Esophagus squamous epithelium (tissue), 5 donors: ENCODE results near the gene KLHL7. TPM values are rescaled to one million over a fixed set of nuclear protein-coding genes. Genes with fewer than 3 reads are reported as not detected.

Experiments
- DNase-seq: peaks from one replicate; lab custom pipeline; 2025; lab: John Stamatoyannopoulos, UW
- H3K27ac ChIP-seq, 4 donors: fragments of 200-600 bp; sonication (generic); one replicate each; pipeline ENCODE4 v1.5.1; 2016 to 2019; ENCODE audit warnings: mild to moderate bottlenecking in 1 of 4
- H3K27me3 ChIP-seq, 4 donors: fragments of 200-600 bp; sonication (generic); 1 replicate in 3 of 4; 2 replicates in 1 of 4; pipeline versions ENCODE4 v1.5.1 to v1.6.0; 2017 to 2021; ENCODE audit warnings: antibody characterized with exemption in 1 of 4
- H3K36me3 ChIP-seq, 3 donors: fragments of 200-600 bp; sonication (generic); one replicate each; pipeline ENCODE4 v1.5.1; 2016 to 2019
- H3K4me1 ChIP-seq, 3 donors: fragments of 200-600 bp; sonication (generic); one replicate each; pipeline ENCODE4 v1.5.1; 2017 to 2019
- H3K4me3 ChIP-seq, 4 donors: fragments of 200-600 bp; sonication (generic); 1 replicate in 3 of 4; 2 replicates in 1 of 4; pipeline ENCODE4 v1.5.1; 2016 to 2019; ENCODE audit warnings: mild to moderate bottlenecking in 2 of 4, moderate library complexity in 1 of 4
- H3K9me3 ChIP-seq, 3 donors: fragments of 200-600 bp; sonication (generic); one replicate each; pipeline ENCODE4 v1.5.1; 2016 to 2019
- POLR2A ChIP-seq, 4 donors: fragments of 450-650 bp; IDR thresholded peaks; one replicate each; pipeline ENCODE4 v1.6.1; 2017; ENCODE audit warnings: antibody characterized with exemption in 4 of 4, mild to moderate bottlenecking in 4 of 4, moderate library complexity in 3 of 4
- WGBS, 2 donors: methylation state at CpG; one replicate each; pipeline ENCODE4 v1.1.5; 2018; 5-methylcytosine and 5-hydroxymethylcytosine counted together
- intact Hi-C: fragments of 100-400 bp; cut with DNase I; formaldehyde crosslinking; loops from one replicate; pipeline ENCODE4 v1.15.0; 2022
- total RNA-seq, 4 donors: library from RNA; depleted of rRNA; stranded (reverse); fragments of >200 nt; gene quantifications; one replicate each; pipeline ENCODE4 v1.1.0, GENCODE V29; 2016
- TF ChIP-seq, protein P1 (sequence below), 6 experiments: fragments of 450-650 bp in 4 of 6; fragments of 200-600 bp in 2 of 6; sonication (generic) in 2 of 6; IDR thresholded peaks; one replicate each; pipeline ENCODE4 v1.5.1; 2016 to 2019; ENCODE audit warnings: antibody characterized with exemption in 6 of 6, mild to moderate bottlenecking in 4 of 6, moderate library complexity in 4 of 6
- donor health status: DM: yes; HTN: yes; CAD: no.

The KLHL7 gene
- total RNA-seq, 4 donors from 2014 or later: 16.3 to 26.9 (median 20.5) TPM

GRCh38 chr7:23114896-23115295 lies 9.3 kb downstream of the KLHL7 start:
- Histone ChIP-seq H3K36me3 (peaks cover 0 to 11% (median 0%) of the 10 kb centered on the region in 3 donors), H3K4me3 (no peak overlapping the region), H3K27me3 (no peaks in the 10 kb centered on the region), H3K4me1 (peaks cover 0 to 31% (median 0%) of the 10 kb centered on the region in 3 donors), H3K27ac (no peak overlapping the region), H3K9me3 (no peaks in the 10 kb centered on the region)
- TF ChIP-seq POLR2A (IDR thresholded peaks at IDR 0.05): no peak
- TF ChIP-seq, protein P1, sequence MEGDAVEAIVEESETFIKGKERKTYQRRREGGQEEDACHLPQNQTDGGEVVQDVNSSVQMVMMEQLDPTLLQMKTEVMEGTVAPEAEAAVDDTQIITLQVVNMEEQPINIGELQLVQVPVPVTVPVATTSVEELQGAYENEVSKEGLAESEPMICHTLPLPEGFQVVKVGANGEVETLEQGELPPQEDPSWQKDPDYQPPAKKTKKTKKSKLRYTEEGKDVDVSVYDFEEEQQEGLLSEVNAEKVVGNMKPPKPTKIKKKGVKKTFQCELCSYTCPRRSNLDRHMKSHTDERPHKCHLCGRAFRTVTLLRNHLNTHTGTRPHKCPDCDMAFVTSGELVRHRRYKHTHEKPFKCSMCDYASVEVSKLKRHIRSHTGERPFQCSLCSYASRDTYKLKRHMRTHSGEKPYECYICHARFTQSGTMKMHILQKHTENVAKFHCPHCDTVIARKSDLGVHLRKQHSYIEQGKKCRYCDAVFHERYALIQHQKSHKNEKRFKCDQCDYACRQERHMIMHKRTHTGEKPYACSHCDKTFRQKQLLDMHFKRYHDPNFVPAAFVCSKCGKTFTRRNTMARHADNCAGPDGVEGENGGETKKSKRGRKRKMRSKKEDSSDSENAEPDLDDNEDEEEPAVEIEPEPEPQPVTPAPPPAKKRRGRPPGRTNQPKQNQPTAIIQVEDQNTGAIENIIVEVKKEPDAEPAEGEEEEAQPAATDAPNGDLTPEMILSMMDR (IDR thresholded peaks at IDR 0.05): no peak
- intact Hi-C loops: no loop called here
- whole genome bisulfite sequencing, 2 donors: 69 to 88% methylated on average over 3 of the region's 3 CpGs
- DNase-seq: no peak

- H3K4me3 ChIP-seq: no peak overlapping the region
- no peaks in the 10 kb centered on the region for H3K27me3 ChIP-seq
- no peaks in the 10 kb centered on the region for H3K9me3 ChIP-seq
- WGBS, 2 donors: 70 to 83% methylated on average over 2 of the region's 2 CpGs
- H3K4me1 ChIP-seq: peaks cover 0 to 26% (median 0%) of the 10 kb centered on the region in 3 donors
- TF ChIP-seq, protein P1 (IDR thresholded peaks at IDR 0.05): no peak
- no peak for TF ChIP-seq POLR2A (IDR thresholded peaks at IDR 0.05)
- DNase-seq: no peak
- intact Hi-C loops: no loop called here
- peaks cover 0 to 14% (median 0%) of the 10 kb centered on the region in 3 donors for H3K36me3 ChIP-seq
- H3K27ac ChIP-seq: no peak overlapping the region
Observed at GRCh38 chr7:23115991-23116390, 10.4 kb downstream of the KLHL7 start.

GRCh38 chr7:23117841-23118240 lies 12.3 kb downstream of the KLHL7 start:
- 17 to 27% methylated on average over 2 of the region's 2 CpGs for WGBS, 2 donors
- H3K27ac ChIP-seq: no peak overlapping the region
- no peak overlapping the region for H3K4me3 ChIP-seq
- DNase-seq: no peak
- H3K4me1 ChIP-seq: peaks cover 0 to 26% (median 0%) of the 10 kb centered on the region in 3 donors
- no peaks in the 10 kb centered on the region for H3K27me3 ChIP-seq
- H3K36me3 ChIP-seq: peaks cover 0 to 23% (median 0%) of the 10 kb centered on the region in 3 donors
- intact Hi-C loops: no loop called here
- no peaks in the 10 kb centered on the region for H3K9me3 ChIP-seq
- no peak for TF ChIP-seq POLR2A (IDR thresholded peaks at IDR 0.05)

DNA sequence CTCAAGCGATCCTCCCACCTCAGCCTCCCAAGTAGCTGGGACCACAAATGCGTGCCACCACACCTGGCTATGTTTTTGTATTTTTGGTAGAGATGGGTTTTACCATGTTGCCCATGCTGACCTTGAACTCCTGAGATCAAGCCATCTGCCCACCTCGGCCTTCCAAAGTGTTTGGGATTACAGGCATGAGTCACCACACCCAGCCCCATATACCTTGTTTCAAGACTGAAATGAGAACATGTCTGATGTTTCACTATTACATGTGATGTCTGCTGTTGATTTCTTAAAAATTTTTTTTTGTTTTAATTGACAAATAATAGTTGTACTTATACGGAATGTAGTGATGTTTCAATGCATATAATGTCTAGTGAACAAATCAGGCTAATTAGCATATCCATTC lies 14.5 kb downstream of the KLHL7 start:
- no peak for TF ChIP-seq POLR2A (IDR thresholded peaks at IDR 0.05)
- H3K4me3 ChIP-seq: no peak overlapping the region
- H3K9me3 ChIP-seq: no peaks in the 10 kb centered on the region
- H3K27ac ChIP-seq: no peak overlapping the region
- H3K27me3 ChIP-seq: no peaks in the 10 kb centered on the region
- H3K36me3 ChIP-seq: peaks cover 0 to 39% (median 0%) of the 10 kb centered on the region in 3 donors
- peaks cover 0 to 15% (median 0%) of the 10 kb centered on the region in 3 donors for H3K4me1 ChIP-seq
- 77 to 90% methylated on average over 4 of the region's 4 CpGs for WGBS, 2 donors
- intact Hi-C loops: no loop called here
- no peak for DNase-seq

DNA sequence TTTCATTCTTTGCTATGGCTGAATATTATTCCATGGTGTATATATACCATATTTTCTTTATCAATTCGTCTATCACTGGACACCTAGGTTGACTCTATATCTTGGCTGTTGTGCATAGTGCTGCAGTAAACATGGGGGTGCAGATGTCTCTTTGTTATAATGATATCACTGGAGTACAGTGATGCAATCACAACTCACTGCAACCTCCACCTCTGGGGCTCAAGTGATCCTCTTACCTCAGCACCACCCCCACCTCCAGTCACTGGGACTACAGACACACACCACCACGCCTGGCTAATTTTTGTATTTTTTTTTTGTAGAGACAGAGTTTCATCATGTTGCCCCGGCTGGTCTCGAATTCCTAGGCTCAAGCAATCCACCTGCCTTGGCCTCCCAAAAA lies 15.6 kb downstream of the KLHL7 start:
- Histone ChIP-seq H3K9me3 (no peaks in the 10 kb centered on the region), H3K4me3 (no peak overlapping the region), H3K4me1 (peaks cover 0 to 13% (median 0%) of the 10 kb centered on the region in 3 donors), H3K27ac (no peak overlapping the region), H3K27me3 (no peaks in the 10 kb centered on the region), H3K36me3 (peaks cover 0 to 50% (median 0%) of the 10 kb centered on the region in 3 donors)
- TF ChIP-seq POLR2A (IDR thresholded peaks at IDR 0.05): no peak
- TF ChIP-seq, protein P1 (IDR thresholded peaks at IDR 0.05): no peak
- WGBS, 2 donors: 92 to 93% methylated on average over 4 of the region's 4 CpGs
- DNase-seq: no peak
- intact Hi-C loops: no loop called here

DNA sequence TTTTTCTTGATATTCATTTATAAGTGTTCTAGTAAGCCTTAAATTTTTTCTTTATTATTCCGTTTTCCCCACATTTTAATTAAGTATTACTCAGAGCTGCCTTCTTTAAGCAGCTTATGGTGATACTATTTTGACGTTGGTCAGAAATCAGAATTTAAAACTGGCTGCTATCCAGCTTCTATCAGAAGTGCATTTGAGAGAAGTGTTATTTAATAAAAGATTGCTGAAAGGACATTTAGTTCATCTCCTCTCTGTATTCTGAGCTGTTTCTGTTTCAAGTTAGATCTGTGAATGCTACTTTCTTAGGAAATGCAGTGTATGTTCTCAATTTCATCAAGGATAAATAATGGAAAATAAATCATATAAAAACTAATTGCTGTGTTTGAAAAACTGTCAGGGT lies 17.4 kb downstream of the KLHL7 start:
- no peak for DNase-seq
- Histone ChIP-seq H3K4me3 (no peak overlapping the region), H3K9me3 (no peaks in the 10 kb centered on the region), H3K36me3 (peaks cover 0 to 68% (median 0%) of the 10 kb centered on the region in 3 donors), H3K27me3 (no peaks in the 10 kb centered on the region), H3K27ac (no peak overlapping the region), H3K4me1 (peaks cover 0 to 4% (median 0%) of the 10 kb centered on the region in 3 donors)
- TF ChIP-seq, protein P1 (IDR thresholded peaks at IDR 0.05): no peak
- no peak for TF ChIP-seq POLR2A (IDR thresholded peaks at IDR 0.05)
- intact Hi-C loops: no loop called here
- WGBS, 2 donors: 82 to 92% methylated on average over 2 of the region's 2 CpGs
